22Rv1 (cell line): ENCODE measurements around the gene STPG4.

Source experiments
- H3K27ac ChIP-seq: fragments of 450-650 bp; 2 replicates; pipeline ENCODE4 v1.5.1; 2017
- CTCF ChIP-seq: fragments of 450-650 bp; IDR thresholded peaks from 2 replicates; pipeline ENCODE4 v1.5.1; 2017; ENCODE audit warnings: mild to moderate bottlenecking
- ZFX ChIP-seq: fragments of 450-650 bp; IDR thresholded peaks from 2 replicates; pipeline ENCODE4 v1.6.1; 2017; ENCODE audit warnings: antibody characterized with exemption, borderline replicate concordance

Gene STPG4

GRCh38 chr2:47065771-47066380, 89.2 kb downstream of the STPG4 start:
- no peak for TF ChIP-seq CTCF
- peak overlapping the region; percentile 80 for H3K27ac ChIP-seq

GRCh38 chr2:47065343-47065742, 89.8 kb downstream of the STPG4 start:
- TF ChIP-seq CTCF (no peak), ZFX (no peak)
- H3K27ac ChIP-seq, result peak overlapping the region; percentile 80

GRCh38 chr2:47064106-47064505, 91.0 kb downstream of the STPG4 start:
- peak overlapping the region; percentile 80; the same call in 1 of the 2 replicates for H3K27ac ChIP-seq
- TF ChIP-seq CTCF (no peak), ZFX (no peak)

GRCh38 chr2:47063538-47063930, 91.6 kb downstream of the STPG4 start:
- TF ChIP-seq ZFX (no peak), CTCF (no peak)
- no peak overlapping the region for H3K27ac ChIP-seq

- no peak overlapping the region for H3K27ac ChIP-seq
- TF ChIP-seq CTCF (no peak), ZFX (no peak)
Measured at GRCh38 chr2:47062681-47063537, 92.2 kb downstream of the STPG4 start.

- no peak overlapping the region for H3K27ac ChIP-seq
- TF ChIP-seq ZFX (no peak), CTCF (no peak)
Measured at GRCh38 chr2:47061944-47062678, 93.0 kb downstream of the STPG4 start.
